Measurements from ENCODE around the gene PGM5. TPM values are rescaled to one million over a fixed set of nuclear protein-coding genes. Genes with fewer than 3 reads are reported as not detected.
"Not testable (repeated sequence)": the region's sequence is repeated elsewhere in the genome, so short reads cannot be mapped to it uniquely, and the experiment has no call there.

The PGM5 gene
- total RNA-seq, 1 donor from 2014 or later: 102 TPM

GRCh38 chr9:68397796-68398195 is 41.4 kb downstream of the PGM5 start:
- intact Hi-C loops (cut with DNase I); H3K27ac ChIP-seq; H3K4me3 ChIP-seq; H3K27me3 ChIP-seq; DNase-seq (ENCODE audit: extremely low spot score in 2 of 2); H3K4me1 ChIP-seq; H3K9me3 ChIP-seq; H3K36me3 ChIP-seq: not testable (repeated sequence)

- intact Hi-C loops (cut with DNase I); H3K27ac ChIP-seq; H3K9me3 ChIP-seq; H3K4me3 ChIP-seq; H3K4me1 ChIP-seq; DNase-seq (ENCODE audit: extremely low spot score in 2 of 2); H3K27me3 ChIP-seq; H3K36me3 ChIP-seq: not testable (repeated sequence)
Measured at GRCh38 chr9:68398324-68398723, 41.9 kb downstream of the PGM5 start.

- intact Hi-C loops (cut with DNase I); DNase-seq (ENCODE audit: extremely low spot score in 2 of 2); H3K27ac ChIP-seq; H3K9me3 ChIP-seq; H3K27me3 ChIP-seq; H3K36me3 ChIP-seq; H3K4me1 ChIP-seq; H3K4me3 ChIP-seq: not testable (repeated sequence)
Measured at GRCh38 chr9:68404421-68405185, 48.2 kb downstream of the PGM5 start.

GRCh38 chr9:68411865-68412264 is 55.5 kb downstream of the PGM5 start:
- H3K4me3 ChIP-seq; intact Hi-C loops (cut with DNase I); H3K27ac ChIP-seq; H3K27me3 ChIP-seq; H3K36me3 ChIP-seq; H3K9me3 ChIP-seq; H3K4me1 ChIP-seq; DNase-seq (ENCODE audit: extremely low spot score in 2 of 2): not testable (repeated sequence)

GRCh38 chr9:68412754-68413153 is 56.3 kb downstream of the PGM5 start:
- H3K9me3 ChIP-seq; H3K27ac ChIP-seq; H3K27me3 ChIP-seq; intact Hi-C loops (cut with DNase I); H3K4me1 ChIP-seq; DNase-seq (ENCODE audit: extremely low spot score in 2 of 2); H3K36me3 ChIP-seq; H3K4me3 ChIP-seq: not testable (repeated sequence)

GRCh38 chr9:68415065-68415464 is 58.7 kb downstream of the PGM5 start:
- H3K27ac ChIP-seq; DNase-seq (ENCODE audit: extremely low spot score in 2 of 2); H3K9me3 ChIP-seq; H3K27me3 ChIP-seq; H3K36me3 ChIP-seq; H3K4me3 ChIP-seq; intact Hi-C loops (cut with DNase I); H3K4me1 ChIP-seq: not testable (repeated sequence)

GRCh38 chr9:68416936-68417564 is 60.6 kb downstream of the PGM5 start:
- Histone ChIP-seq H3K36me3 (no peaks in the 10 kb centered on the region), H3K4me3 (no peak overlapping the region), H3K9me3 (no peaks in the 10 kb centered on the region), H3K27ac (no peak overlapping the region), H3K27me3 (no peaks in the 10 kb centered on the region), H3K4me1 (no peaks in the 10 kb centered on the region)
- intact Hi-C loops (cut with DNase I): no loop called here
- TF ChIP-seq POLR2A (IDR thresholded peaks at IDR 0.05) (no peak), POLR2AphosphoS5 (IDR thresholded peaks at IDR 0.05; ENCODE audit: insufficient read depth in 1 of 2, low read depth in 1 of 2) (no peak), CTCF (IDR thresholded peaks at IDR 0.05) (no peak)
- no peak for DNase-seq (ENCODE audit: extremely low spot score in 2 of 2)

- Histone ChIP-seq H3K9me3 (no peaks in the 10 kb centered on the region), H3K4me1 (no peaks in the 10 kb centered on the region), H3K36me3 (no peaks in the 10 kb centered on the region), H3K27me3 (no peaks in the 10 kb centered on the region), H3K27ac (no peak overlapping the region), H3K4me3 (no peak overlapping the region)
- DNase-seq (ENCODE audit: extremely low spot score in 2 of 2): no peak
- intact Hi-C loops (cut with DNase I): no loop called here
- TF ChIP-seq CTCF (IDR thresholded peaks at IDR 0.05) (no peak), POLR2AphosphoS5 (IDR thresholded peaks at IDR 0.05; ENCODE audit: insufficient read depth in 1 of 2, low read depth in 1 of 2) (no peak), POLR2A (IDR thresholded peaks at IDR 0.05) (no peak)
Measured at GRCh38 chr9:68417762-68418161, 61.4 kb downstream of the PGM5 start.
